Esophagus mucosa (tissue), 1 donor: ENCODE measurements around the gene DNAH3. TPM values are rescaled to one million over a fixed set of nuclear protein-coding genes. Genes with fewer than 3 reads are reported as not detected.
"Not testable (repeated sequence)": the region's sequence is repeated elsewhere in the genome, so short reads cannot be mapped to it uniquely, and the experiment has no call there.

ENCODE experiments used
- ATAC-seq: fragments of 200-7000 bp; cut with Tn5 transposase; one replicate; pipeline ENCODE4 v1.9.1; 2020
- total RNA-seq: library from RNA; stranded (reverse); gene quantifications from one replicate; pipeline ENCODE4 v1.2.4, GENCODE V29; 2023
- donor health status: DM: yes; HTN: yes; CAD: no.

The DNAH3 gene
- total RNA-seq, 1 donor from 2014 or later, result 0.60 TPM

DNA sequence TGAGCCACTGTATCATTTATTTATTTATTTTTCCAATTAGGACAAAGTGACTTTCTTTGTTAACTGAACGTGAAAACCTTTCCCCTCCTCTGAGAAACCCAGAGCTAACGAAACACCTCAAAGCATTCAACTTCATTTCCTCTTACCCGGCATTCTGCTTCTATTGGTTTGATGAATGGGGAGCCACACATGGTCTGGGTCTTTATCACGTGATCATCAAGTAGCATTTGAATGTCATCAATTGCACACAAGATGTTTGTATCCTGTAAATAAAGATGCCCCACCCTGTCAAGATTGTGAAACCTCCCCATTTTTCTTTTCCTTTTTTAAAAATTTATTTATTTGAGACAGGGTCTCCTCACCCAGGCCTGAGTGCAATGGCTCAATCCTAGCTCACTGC is 80.1 kb downstream of the DNAH3 start:
- ATAC-seq, result no peak

GRCh38 chr16:21069986-21070385 is 80.7 kb downstream of the DNAH3 start:
- no peak for ATAC-seq

DNA sequence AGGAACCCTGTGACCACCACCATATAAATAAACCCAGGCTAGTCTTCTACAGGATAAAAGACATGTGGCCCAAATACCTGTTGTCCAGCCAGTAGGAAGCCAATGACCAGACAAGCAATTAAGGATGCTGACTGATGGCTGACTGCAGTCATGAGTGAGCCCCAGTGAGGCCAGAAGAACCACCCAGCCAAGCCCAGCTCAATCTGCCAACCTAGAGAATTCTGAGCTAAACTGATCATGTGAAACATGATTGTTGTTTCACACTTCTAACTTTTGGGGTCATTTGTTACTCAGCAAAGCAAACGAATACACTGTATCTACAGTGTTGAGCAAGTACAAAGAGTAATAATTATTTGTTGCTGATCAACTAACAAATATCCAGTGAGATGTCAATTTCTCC is 86.4 kb downstream of the DNAH3 start:
- ATAC-seq, result no peak

- not testable (repeated sequence) for ATAC-seq
These were observed 87.3 kb downstream of the DNAH3 start for GRCh38 chr16:21063314-21063713.

DNA sequence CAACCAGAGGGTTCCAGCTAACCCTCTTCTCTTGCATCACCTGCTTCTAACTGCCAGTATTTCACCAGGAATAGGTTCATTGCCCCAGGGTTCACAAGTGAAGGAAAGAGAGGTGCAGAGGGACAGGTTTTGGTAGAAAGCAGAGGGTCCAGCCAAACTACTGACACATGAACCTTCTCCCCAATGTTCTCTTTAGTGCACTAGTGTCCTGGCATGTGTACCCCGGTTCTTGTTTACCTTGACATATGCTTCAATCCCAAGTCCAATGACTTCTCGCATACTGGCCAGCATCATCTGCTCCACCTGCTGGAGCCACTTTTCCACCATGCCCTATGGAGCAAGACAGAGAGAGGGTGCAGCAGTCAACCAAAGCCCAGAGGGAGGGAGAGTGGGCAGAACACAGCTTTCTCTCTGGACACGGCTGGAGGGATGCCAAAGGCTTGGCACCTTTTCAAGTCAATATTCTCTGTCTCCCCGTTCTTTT is 90.6 kb downstream of the DNAH3 start:
- no peak for ATAC-seq

DNA sequence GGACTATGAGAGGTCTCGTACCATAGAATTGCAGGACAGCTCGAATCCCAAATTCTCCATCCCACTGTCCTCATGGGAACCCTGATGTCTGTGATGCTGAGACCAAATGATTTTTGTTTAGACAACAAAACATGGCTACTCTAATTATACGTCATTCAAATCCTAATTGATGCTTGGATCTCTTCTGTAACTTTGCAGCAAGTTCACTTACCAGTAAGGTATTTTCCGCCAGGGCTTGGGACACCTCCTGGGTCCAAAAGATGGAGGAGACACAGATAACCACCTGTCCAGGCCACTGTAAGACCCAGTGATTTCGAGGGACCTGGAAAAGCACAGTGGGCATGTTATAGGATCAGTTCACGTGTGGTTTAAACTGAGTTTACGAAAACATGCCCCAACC is 92.8 kb downstream of the DNAH3 start:
- ATAC-seq, result no peak

DNA sequence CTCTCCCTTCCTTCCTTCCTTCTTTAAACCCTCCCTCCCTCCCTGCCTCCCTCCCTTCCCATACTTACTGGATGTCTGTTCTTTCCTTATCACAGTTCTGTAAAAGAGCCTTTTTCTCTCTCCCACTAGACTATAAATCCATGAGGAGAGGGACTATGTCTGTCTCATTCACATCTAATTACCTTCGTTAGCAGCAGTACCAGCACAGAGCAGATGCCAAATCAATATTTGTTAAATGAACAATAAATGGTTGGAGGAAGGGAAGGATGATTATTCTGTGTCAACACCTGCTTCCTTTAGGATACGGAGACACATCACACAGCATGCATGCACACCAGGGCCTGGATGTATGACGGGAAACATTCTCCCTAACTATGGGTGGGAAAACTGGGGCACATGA is 94.2 kb downstream of the DNAH3 start:
- ATAC-seq, result no peak

- ATAC-seq, result not testable (repeated sequence)
These were observed 94.9 kb downstream of the DNAH3 start for GRCh38 chr16:21055738-21056137.

- no peak for ATAC-seq
These were observed 97.1 kb downstream of the DNAH3 start for GRCh38 chr16:21053590-21053989.

DNA sequence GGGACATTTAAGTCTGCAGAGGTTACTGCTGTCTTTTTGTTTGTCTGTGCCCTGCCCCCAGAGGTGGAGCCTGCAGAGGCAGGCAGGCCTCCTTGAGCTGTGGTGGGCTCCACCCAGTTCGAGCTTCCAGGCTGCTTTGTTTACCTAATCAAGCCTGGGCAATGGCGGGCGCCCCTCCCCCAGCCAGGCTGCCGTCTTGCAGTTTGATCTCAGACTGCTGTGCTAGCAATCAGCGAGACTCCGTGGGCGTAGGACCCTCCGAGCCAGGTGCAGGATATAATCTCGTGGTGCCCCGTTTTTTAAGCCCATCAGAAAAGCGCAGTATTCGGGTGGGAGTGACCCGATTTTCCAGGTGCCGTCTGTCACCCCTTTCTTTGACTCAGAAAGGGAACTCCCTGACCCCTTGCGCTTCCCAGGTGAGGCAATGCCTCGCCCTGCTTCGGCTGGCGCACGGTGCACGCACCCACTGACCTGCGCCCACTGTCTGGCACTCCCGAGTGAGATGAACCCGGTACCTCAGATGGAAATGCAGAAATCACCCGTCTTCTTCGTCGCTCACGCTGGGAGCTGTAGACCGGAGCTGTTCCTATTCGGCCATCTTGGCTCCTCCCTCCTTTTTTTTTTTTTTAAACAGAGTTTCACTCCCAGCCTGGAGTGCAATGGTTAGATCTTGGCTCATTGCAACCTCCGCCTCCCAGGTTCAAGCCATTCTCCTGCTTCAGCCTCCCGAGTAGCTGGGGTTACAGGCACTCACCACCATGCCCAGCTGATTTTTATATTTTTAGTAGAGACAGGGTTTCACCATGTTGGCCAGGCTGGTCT is 102.3 kb downstream of the DNAH3 start:
- ATAC-seq, result not testable (repeated sequence)

DNA sequence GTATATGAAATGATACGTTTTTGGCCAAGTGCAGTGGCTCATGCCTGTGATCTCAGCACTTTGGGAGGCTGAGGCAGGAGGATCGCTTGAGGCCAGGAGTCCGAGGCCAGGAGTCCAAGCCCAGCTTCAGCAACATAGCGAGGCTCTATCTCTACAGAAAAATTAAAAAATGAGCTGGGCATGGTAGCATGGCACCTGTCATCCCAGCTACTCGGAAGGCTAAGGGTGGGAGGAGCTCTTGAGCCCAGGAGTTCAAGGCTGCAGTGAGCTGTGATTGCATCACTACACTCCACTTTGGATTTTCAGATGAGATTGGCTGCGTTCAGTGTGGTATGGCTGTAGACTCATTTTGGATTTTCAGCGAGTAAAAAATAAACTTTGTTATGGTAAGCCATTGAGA is 112.4 kb downstream of the DNAH3 start:
- no peak for ATAC-seq

DNA sequence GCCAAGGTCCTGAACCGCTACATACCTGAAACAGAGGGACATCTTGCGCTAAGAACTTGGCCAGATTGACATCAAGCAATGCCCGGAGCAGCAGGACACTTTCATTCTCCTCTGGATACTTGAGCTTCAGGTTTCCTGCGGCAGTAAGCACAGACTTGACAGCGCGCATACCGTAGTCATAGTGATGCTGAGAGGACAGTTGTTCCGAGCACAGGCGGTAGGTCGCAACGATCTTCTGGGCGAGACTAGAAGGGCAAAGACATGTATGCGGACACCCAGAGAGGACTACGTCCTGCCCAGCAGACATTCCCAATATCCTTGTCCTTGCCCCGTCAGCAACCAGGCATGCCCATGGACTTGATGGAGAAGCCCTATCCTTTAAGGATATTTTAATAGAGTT is 112.9 kb downstream of the DNAH3 start:
- no peak for ATAC-seq

DNA sequence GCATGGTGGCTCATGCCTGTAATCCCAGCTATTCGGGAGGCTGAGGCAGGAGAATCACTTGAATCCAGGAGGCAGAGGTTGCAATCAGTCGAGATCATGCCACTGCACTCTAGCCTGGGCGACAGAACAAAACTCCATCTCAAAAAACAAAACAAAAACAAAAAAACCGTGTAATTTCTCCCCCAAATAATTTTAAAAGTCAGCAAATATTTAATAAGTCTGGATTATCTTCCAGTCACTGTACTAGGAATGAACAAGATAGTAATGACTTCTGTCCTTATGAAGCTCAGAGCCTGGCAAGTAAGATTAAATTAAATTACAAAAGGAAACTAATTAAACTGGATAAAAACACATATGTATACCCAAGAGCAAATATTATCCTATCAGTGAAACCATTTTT is 113.5 kb downstream of the DNAH3 start:
- no peak for ATAC-seq

DNA sequence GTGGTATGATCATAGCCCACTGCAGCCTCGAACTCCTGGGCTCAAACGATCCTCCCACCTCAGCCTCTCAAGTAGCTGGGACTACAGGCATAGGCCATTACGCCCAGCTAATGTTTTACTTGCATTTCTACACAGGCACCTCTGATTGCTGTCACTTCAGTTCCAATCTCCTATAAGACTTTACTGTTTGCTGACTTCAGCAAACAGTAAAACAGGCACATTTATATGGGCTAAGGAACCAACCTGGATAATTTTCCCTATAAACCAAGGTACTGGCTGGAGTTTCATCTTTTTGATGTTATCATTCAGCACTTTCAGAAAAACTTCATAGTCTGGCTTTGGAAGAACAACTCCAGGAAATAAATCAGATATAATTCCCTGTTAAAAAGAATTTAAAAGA is 114.2 kb downstream of the DNAH3 start:
- ATAC-seq, result no peak

DNA sequence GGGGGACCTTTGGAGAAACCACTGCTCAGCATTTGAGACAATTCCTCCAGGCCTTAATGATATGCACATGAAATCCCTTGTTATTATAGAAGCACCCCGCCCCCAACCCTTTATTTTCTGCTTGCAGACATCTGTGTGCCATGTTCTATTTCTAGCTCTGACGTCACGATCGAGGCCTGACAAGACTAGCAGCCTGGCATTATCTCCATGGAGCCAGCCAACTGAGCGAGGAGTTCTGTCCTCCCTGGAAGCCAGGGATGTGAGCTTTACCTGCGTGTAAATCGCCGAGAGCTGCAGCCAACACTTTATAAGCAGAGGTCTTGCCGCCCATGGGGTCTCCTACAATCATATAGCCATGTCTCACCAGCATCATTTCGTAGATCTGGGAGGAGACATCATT is 116.9 kb downstream of the DNAH3 start:
- no peak for ATAC-seq

DNA sequence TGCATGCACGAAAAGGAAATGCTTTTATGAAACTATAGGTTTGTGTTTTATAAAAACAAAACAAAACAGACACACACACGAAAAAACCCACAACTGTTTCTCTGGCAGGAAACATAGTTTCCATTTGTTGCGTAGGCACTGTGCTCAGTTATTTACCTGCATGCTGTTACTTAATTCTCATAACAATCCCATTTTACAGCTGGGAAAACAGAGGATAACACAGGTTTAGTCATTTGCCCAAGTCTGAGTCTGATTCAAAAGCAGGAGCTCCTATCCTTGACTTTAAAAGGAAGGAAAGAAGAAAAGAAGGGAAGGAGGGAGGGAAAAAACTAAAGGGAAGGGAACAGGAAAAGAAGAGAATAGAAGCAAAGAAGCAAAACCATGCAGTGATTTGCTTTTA is 117.4 kb downstream of the DNAH3 start:
- no peak for ATAC-seq

DNA sequence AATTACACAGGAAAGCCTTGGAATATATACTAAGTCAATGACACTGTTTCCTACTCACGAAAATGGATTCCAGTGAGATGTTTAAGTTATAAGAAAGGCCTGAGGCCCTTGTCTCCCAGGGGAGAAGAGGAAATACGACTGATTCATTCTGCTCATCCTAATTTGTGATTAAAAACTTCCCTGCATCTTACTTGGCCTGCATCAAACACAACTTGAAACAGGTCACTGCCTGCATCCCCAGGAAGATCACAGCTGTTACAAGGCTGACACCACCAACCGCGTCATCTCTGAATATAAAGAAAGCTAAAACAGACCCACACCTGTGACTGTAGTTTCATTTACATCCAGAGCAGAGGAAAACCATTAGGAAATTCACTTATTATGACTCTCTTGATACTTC is 121.9 kb downstream of the DNAH3 start:
- no peak for ATAC-seq

- no peak for ATAC-seq
These were observed 123.8 kb downstream of the DNAH3 start for GRCh38 chr16:21026846-21027245.

DNA sequence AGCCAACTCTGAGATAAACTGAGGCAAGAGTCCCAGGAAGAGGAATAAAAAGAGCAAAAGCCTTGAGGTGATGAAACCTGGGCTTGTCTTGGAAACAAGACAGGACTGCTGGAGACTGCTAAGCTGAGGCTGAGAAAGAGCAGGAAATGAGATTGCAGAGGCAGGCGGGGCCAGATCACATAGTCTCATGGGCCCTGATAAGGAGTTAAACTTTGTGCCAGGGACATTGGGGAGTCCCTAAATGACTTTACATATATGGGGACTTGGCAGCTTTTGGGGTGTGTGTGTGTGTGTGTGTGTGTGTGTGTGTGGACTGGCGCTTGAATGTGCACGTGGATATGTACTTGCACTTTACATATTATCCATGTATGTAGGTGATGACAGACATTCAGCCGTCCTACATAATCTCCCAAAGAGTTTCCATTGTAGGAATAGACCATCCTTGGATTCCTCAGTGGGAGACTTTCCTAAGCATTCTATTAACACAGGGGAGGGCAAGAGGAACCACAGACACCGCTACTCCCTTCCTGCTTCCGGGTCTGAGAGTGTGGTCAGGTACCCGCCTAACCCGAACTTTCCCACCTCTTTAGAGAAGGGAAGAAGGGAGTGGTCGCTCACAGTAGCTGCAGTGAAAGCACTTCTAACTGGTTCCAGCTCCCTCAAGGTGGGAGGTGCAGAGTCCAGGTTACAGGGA is 127.0 kb downstream of the DNAH3 start:
- ATAC-seq, result no peak

DNA sequence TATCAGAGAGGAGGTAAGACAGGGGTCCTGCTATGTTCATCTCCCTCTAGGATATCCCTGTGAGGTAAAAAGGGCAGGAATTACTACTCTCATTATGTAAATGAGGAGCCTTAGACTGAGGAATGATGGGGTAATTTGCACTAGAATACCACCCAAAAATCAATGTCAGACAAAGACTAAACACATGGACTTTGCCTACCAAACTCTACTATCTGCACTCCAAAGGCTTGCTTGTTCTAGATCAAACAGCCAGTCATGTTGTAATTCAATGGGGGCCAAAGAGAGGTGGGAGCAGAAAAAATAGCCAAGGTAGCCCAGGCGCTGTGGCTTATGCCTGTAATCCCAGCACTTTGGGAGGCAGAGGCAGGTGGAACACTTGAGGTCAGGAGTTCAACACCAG is 129.3 kb downstream of the DNAH3 start:
- no peak for ATAC-seq

GRCh38 chr16:21009815-21010214 is 140.8 kb downstream of the DNAH3 start:
- no peak for ATAC-seq

- ATAC-seq, result no peak
These were observed 145.6 kb downstream of the DNAH3 start for GRCh38 chr16:21005008-21005407.

DNA sequence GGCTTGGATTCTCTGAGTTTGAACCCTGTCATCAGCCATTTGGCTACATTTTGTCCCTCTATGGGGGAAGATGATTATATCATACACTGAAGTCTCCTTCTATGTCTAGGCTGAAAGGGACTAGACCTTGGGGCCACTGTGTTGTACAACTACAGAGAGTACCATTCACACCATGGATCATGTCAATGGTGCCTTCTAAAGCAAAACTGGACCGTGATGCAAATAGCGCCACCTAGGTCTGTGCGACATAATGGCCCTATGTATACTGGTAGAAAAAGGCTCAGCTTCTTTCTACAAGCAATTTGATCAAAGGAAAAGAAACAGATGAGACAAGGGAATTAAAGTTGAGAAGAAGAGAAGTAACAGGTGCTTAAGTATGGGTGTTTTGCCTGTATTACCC is 149.4 kb downstream of the DNAH3 start:
- peak; percentile 42 for ATAC-seq

- ATAC-seq, result no peak
These were observed 153.5 kb downstream of the DNAH3 start for GRCh38 chr16:20997147-20997546.
